K562 (cell line): Measurements from ENCODE around the gene RHNO1.
"Not testable (repeated sequence)": the region's sequence is repeated elsewhere in the genome, so short reads cannot be mapped to it uniquely, and the experiment has no call there.

Experiments
- CTCF ChIP-seq, 3 experiments: IDR thresholded peaks in 2 of 3; conservative IDR thresholded peaks in 1 of 3; 2 replicates each; pipeline ENCODE4 v1.5.1; 2011 to 2012; ENCODE audit warnings: low read length in 3 of 3, mild to moderate bottlenecking in 3 of 3, control low read depth in 2 of 3, improper control_type of control experiment in 1 of 3, inconsistent platforms in 1 of 3, low read depth in 1 of 3, mixed read lengths in 1 of 3, moderate library complexity in 1 of 3; ENCODE audit not compliant: insufficient read depth in 2 of 3
- EGR1 ChIP-seq: fragments of 450-650 bp; conservative IDR thresholded peaks from 2 replicates; pipeline ENCODE4 v1.6.1; 2017; ENCODE audit warnings: mild to moderate bottlenecking
- EZH2 ChIP-seq: IDR thresholded peaks from 2 replicates; pipeline ENCODE4 v1.6.1; 2012; ENCODE audit warnings: low read depth, mild to moderate bottlenecking, inconsistent platforms, low read length, borderline replicate concordance
- MYNN ChIP-seq, 2 experiments: sonication (generic); formaldehyde crosslinking in 1 of 2; IDR thresholded peaks; 2 replicates each; pipeline versions ENCODE4 v1.5.0 to v1.6.1; 2016 to 2020; ENCODE audit warnings: antibody characterized with exemption in 1 of 2, missing genetic modification reagents in 1 of 2
- POLR2AphosphoS5 ChIP-seq: IDR thresholded peaks from 2 replicates; pipeline ENCODE4 v1.6.1; 2011; ENCODE audit warnings: mild to moderate bottlenecking, low read depth, low read length, moderate library complexity; ENCODE audit not compliant: control insufficient read depth, insufficient read depth
- RB1 ChIP-seq: fragments of 450-650 bp; IDR thresholded peaks from 2 replicates; pipeline ENCODE4 v1.6.1; 2017; ENCODE audit warnings: low read depth, mild to moderate bottlenecking
- RBBP5 ChIP-seq: fragments of 200-600 bp; sonication (generic); IDR thresholded peaks from 2 replicates; pipeline ENCODE4 v1.6.1; 2012; ENCODE audit warnings: borderline replicate concordance, mild to moderate bottlenecking, low read length, control low read depth, inconsistent platforms; ENCODE audit not compliant: insufficient read depth, poor library complexity, severe bottlenecking
- RERE ChIP-seq: sonication (generic); formaldehyde crosslinking; IDR thresholded peaks from 2 replicates; pipeline ENCODE4 v1.8.0; 2023; ENCODE audit warnings: missing genetic modification reagents, mild to moderate bottlenecking, borderline replicate concordance
- TCF3 ChIP-seq: sonication (generic); formaldehyde crosslinking; IDR thresholded peaks from 2 replicates; pipeline ENCODE4 v1.4.0; 2020; ENCODE audit warnings: mild to moderate bottlenecking, missing genetic modification reagents
- ZNF717 ChIP-seq: fragments of 250-450 bp; sonication (Bioruptor Pico); IDR thresholded peaks from 2 replicates; pipeline ENCODE4 v1.5.0; 2021

GRCh38 chr12:2863402-2863801, 13.6 kb upstream of the RHNO1 start:
- TF ChIP-seq MYNN (IDR thresholded peaks at IDR 0.05); MYNN (CRISPR knock-in tag; IDR thresholded peaks at IDR 0.05); RERE; CTCF (IDR thresholded peaks at IDR 0.05 in 2 of 3, conservative IDR thresholded peaks at IDR 0.05 in 1 of 3; ENCODE audit: insufficient read depth in 2 of 3, low read depth in 1 of 3, low read length in 3 of 3); EGR1; TCF3; RB1; POLR2AphosphoS5; EZH2; ZNF717 (CRISPR knock-in tag); RBBP5: not testable (repeated sequence)
